SH-SY5Y (cell line): ENCODE results near the gene PLA2G4B.

Source experiments
- GATA2 ChIP-seq: IDR thresholded peaks from 2 replicates; pipeline ENCODE4 v1.6.1; 2011; ENCODE audit warnings: mild to moderate bottlenecking, low read depth, low read length
- GATA3 ChIP-seq: IDR thresholded peaks from 2 replicates; pipeline ENCODE4 v1.6.1; 2011; ENCODE audit warnings: low read depth, mild to moderate bottlenecking, low read length, moderate library complexity

The PLA2G4B gene

DNA sequence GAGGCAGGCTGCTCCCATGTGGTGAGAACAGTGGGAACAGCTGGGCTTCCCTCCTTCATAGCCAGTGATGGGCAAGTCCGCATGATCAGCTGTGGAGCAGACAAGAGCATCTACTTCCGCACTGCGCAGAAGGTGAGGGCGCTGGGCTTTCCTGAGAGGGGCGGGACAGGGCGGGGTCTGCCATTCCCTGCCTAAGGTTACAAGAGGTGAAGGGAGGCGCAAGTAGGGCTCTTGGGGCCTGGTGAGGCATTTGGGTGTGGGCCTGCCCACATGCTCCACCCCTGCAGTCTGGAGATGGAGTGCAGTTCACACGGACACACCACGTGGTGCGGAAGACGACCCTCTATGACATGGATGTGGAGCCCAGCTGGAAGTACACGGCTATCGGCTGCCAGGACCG is 21.3 kb upstream of the PLA2G4B start:
- TF ChIP-seq GATA2 (no peak), GATA3 (no peak)

DNA sequence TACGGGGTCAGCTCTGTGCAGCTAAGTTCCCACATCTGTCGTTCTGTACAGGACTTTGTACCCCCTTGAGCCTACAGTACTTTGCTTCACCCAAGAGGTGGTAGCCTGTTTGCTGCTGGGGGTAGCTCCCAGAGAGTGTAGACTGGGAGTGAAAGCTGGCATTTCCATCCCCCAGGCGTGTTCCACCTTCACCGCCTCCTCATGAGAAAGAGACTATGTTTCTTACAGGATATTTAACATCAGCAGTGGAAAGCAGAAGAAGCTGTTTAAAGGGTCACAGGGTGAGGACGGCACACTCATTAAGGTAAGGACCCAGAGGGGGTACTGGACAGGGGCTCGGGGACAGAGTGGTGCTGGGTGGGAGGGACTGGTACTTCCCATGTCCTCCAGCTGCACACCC is 20.9 kb upstream of the PLA2G4B start:
- TF ChIP-seq GATA2 (no peak), GATA3 (no peak)

DNA sequence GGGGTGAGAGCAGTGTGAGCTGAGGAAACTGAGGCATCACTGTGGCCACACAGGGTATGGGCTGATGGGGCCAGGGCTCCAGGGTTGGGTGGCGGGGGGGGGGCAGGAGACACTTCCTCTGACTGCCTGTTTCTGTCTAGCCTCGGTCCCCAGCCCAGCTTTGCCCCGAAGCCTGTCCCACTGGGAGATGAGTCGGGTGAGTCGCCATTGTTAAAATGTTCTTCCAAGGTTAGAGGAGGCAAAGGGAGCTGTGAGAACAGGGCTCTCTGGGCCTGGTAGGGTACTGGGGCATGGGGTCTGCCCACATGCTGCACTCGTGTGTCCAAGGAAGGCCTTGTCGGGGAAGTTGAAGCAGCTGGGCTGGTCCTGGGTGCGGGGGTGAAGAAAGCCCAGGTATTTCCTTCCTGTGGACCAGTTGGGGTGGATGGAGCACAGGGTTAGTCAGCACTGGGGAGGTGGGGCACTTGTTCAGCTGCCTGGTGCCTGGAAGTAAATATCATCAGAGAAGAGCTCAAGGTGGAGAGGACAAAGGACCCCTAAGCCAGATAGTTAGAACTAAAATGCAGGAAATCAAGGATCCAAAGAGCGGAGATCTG is 19.1 kb upstream of the PLA2G4B start:
- TF ChIP-seq GATA2: no peak
- no peak for TF ChIP-seq GATA3

DNA sequence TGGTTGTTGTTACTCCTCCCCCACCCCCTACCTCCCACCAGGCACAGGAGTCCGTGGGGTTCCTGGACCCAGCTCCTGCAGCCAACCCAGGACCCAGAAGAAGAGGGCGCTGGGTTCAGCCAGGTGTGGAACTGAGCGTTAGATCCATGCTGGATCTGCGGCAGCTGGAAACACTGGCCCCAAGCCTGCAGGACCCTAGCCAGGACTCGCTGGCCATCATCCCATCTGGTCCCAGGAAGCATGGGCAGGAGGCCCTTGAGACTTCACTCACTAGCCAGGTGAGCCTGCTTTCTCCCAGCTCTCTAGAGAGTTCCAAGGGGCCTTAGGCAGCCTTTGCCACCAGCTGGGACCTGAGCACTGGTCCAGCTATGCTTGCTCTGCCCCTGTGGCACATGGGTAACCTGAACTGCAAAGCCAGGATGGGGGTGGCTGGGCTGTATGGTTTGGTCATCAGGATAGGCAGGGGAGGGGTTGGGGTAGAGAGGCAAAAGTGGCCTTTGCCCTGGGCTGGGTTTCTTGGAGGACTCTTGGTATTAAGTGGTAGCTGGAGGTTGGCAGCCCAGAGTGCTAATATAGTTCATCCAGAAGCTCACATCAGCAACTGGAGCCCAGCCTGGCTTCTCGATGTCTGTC is 17.7 kb upstream of the PLA2G4B start:
- TF ChIP-seq GATA3 (no peak), GATA2 (no peak)

DNA sequence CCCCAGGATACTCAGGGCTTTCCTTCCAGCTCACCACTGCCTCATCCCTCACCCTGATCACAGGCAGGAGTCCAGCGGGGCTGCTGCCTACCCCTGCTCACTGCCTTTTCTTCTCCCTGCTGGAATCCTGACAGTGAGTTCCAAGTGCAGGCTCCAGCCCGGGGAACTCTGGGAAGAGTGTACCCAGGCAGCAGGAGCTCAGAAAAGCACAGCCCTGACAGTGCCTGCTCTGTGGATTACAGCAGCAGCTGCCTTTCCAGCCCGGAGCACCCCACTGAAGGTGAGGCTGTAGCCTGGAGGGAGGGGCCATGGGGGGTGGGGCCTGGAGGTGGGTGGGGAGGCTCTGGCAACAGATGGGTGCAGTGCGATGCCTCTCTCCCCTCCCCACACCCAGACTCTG is 16.8 kb upstream of the PLA2G4B start:
- TF ChIP-seq GATA3 (no peak), GATA2 (no peak)

DNA sequence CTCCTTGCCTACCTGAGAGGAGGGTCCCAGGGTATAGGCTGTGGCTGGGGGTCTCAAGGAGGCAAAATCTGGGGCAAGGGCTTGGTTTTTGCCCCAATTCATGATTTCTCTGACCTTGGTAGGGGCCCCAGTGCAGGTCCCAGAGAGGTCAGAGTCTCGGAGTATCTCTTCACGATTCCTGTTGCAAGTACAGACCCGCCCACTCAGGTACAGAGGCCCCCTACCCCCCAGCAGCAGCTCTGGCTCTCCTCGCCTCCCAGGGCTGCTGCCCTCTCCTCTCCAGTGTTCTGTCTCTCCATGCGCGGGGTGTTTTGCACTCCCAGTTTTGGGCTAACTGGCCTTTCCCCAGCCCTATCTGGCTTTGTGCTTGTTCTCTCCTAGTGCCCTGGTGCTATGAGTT is 16.2 kb upstream of the PLA2G4B start:
- no peak for TF ChIP-seq GATA3
- no peak for TF ChIP-seq GATA2

DNA sequence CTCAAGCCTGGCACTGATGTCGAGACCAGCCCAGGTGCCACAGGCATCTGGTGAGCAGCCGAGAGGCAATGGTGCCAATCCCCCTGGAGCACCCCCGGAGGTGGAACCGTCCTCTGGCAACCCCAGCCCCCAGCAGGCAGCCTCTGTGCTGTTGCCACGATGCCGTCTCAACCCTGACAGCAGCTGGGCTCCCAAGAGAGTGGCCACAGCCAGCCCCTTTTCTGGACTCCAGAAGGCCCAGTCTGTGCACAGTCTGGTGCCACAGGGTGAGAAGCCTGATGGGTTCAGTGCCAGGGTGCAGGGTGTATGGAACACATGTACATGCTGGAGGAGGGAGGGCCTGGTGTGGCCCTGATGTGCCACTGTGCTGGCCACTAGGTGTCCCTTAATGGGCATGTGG is 15.7 kb upstream of the PLA2G4B start:
- TF ChIP-seq GATA3 (no peak), GATA2 (no peak)

DNA sequence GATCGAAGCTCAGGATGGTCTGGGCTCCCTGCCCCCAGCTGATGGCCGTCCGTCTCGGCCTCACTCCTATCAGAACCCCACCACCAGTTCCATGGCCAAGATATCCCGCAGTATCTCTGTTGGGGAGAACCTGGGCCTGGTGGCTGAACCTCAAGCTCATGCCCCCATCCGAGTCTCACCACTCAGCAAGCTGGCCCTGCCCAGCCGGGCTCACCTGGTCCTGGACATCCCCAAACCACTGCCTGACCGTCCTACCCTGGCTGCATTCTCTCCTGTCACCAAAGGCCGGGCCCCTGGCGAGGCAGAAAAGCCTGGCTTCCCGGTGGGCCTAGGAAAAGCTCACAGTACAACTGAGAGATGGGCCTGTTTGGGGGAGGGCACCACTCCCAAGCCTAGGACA is 15.1 kb upstream of the PLA2G4B start:
- TF ChIP-seq GATA2: no peak

DNA sequence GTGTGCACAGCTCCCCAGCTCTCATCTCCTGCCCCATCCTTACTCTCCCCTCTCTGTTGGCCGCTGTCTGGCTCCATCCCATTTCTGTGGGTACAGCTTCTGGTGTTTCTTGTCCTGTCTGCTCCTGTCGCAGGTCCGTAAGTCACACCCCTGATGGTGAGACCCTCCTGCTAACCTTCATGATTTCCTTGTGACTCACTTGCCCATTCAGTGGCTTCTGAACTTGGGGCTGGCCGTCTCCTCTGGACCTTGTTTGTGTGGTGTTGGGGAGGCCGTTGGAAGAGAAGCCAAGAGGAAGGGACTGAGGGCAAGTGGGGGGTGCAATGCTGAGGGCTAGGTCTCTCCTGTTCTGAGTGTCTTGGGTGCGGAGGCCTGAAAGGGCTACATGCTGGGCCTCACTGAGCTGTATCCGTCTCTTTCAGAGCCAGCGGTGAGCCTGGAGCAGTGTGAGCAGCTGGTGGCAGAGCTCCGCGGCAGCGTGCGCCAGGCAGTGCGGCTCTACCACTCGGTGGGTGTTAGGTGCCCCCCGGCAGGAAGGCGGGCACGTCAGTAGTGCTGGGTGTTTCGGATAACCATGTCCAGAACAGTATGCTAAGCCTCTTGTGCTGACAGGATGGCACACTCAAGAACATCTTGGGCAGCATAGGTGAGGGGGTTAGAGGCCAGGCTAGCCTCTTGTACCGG is 14.4 kb upstream of the PLA2G4B start:
- TF ChIP-seq GATA3 (no peak), GATA2 (no peak)

DNA sequence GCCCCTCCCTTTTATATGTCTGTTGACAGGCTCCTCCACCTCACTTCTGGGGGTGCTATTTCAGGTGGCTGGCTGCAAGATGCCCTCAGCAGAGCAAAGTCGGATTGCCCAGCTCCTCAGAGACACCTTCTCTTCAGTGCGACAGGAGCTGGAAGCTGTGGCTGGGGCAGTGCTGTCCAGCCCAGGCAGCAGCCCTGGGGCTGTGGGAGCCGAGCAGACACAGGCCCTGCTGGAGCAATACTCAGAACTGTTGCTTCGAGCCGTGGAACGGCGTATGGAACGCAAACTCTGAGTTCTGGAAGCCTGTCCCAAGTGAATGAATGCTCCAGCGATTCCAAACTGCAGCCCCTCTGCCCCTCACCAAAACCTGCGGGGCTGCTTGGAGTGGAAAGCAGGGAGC is 13.5 kb upstream of the PLA2G4B start:
- TF ChIP-seq GATA2 (no peak), GATA3 (no peak)

DNA sequence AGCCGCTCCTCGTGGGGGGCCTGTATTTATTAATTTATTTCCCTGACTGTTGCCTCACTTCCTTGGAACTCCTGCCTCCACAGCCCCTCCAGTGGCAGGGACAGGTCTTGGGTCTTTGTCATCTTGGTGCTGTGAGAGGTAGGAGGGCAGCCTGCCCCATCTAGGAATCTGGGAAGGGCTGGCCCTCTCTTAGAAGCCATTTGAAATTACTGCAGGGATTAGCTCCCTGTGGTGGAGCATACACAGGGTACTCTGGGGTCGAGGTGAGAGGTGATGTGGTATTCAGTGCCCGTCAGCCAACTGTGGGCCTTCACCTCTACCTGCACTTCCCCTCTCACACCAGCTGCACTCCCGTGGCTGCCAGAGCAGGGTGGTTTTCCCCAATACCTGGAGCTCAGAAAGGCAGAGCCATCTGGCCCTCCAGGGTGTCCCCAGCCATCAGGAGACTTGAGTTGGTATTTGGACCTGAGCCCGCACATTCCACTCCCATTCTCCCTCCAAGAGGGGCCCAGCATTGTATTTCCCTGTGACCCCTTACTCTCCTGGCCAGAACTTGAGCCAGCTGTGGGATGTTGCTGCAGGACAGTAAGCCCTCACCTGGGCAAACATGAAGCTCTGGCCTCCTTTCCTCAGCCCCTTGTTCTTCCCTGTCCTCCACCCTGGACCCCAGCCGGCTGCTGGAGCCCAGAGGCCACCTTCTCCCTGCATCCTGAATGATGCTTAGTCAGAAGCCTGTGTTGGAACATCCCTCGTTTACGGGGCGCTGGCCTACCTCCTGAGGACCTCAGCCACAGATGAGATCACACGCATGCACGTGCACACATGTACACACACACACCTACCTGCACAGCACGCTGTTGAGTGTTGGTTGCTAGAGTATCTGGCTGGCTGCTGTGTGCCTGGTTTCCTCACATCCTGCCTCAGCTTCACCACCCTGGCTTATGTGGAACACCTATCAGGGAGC is 12.8 kb upstream of the PLA2G4B start:
- TF ChIP-seq GATA2: no peak

DNA sequence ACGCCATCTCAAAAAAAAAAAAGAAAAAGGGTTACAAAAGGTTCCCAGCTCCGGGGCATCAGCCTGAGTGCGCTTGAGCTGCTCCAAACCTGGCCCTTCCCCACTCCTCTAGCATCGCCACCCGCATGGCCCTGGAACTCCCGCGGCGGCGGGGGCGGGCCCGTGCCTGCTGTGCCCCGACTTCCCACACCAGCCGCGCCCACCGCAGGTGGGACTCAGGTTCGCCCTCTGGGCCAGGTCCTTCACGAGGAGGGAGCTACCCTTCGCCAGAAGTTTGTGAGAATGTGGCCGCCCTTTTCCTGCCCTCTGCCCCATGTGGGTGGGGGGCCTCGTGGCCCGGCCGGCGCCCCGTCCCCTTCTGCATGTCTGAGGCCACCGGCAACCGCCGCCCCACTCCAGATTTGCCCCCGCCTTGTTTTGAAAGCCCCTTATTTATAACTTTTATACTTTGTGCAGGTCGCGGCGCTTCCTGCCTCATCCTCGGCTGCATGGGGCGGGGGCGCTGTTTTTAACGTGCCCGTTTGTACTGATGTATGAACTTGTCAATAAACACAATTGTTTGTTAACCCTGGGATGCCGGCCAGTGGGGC is 11.3 kb upstream of the PLA2G4B start:
- no peak for TF ChIP-seq GATA2
- TF ChIP-seq GATA3: no peak

DNA sequence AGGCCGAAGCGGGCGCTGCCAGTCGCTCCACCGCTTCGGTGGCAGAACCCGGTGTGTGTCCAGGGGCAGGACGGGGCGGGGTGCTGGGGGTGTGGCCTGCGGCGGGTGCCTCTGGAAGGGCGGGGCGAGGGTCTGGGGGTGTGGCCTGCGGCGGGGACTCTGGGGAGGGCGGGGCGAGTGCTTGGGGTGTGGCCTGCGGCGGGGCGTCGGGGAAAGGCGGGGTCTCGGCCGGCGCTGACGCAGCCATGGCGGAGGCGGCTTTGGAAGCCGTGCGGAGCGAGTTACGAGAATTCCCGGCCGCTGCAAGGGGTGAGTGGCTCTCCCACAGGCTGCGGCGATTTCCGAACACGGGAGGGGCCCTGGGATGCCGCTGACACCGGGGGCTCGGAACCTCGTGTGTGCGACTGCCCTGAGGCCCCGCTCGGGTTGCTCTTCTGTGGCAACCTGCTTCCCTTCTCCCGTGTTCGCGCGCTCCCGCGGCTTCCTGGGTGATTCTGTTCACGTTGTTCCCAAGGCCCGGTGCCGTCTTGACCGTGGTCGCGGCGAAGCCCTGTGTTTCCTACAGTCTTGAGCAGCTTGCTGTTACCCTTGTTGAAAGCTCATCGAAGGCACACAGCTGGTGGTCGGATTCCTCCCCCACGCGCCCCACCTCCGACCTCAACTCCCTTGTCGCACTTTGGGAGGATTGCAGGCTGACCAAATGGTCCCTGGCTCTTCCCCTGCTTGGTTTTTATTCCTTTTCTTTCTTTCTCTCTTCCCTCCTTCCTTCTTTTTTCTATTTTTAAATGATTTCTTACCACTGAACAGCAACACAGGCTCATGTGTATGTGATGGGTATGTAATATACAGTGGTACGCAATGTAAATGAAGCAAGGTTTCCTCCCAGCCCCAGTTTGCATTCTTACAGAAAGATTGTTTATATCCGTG is 10.5 kb upstream of the PLA2G4B start, which contains the start of gene JMJD7:
JMJD7 (plus strand) TSS at position 213 of the 927 bp plus-strand sequence; CDS start at position 246, 33 bp downstream.
- TF ChIP-seq GATA2: no peak
- TF ChIP-seq GATA3: no peak
